CD4-positive, CD25-positive, alpha-beta regulatory T cell (primary cell): Measurements from ENCODE around the gene NEGR1. TPM values are rescaled to one million over a fixed set of nuclear protein-coding genes. Genes with fewer than 3 reads are reported as not detected.

ENCODE experiments used
- ATAC-seq, 2 donors: fragments of 150-1000 bp; cut with Tn5 transposase; one replicate each; pipeline ENCODE4 v1.10.0; 2021; ENCODE audit warnings: low read depth in 2 of 2, moderate number of reproducible peaks in 2 of 2, moderate library complexity in 1 of 2
- DNase-seq, 3 donors: peaks; one replicate each; pipeline versions ENCODE4 v3.0.0 to v3.0.0-alpha.2; 2012 to 2022; ENCODE audit warnings: mixed read lengths in 1 of 3
- H3K27ac ChIP-seq: one replicate; pipeline ENCODE4 v1.7.0; 2013; ENCODE audit warnings: mild to moderate bottlenecking, low read length; ENCODE audit not compliant: insufficient read depth, poor library complexity, severe bottlenecking
- H3K27me3 ChIP-seq: one replicate; pipeline ENCODE4 v1.7.0; 2013; ENCODE audit warnings: low read length; ENCODE audit not compliant: control insufficient read depth, insufficient read depth
- H3K36me3 ChIP-seq: one replicate; pipeline ENCODE4 v1.7.0; 2013; ENCODE audit warnings: mild to moderate bottlenecking, low read length, moderate library complexity; ENCODE audit not compliant: control insufficient read depth, insufficient read depth
- H3K4me1 ChIP-seq: 2 replicates; pipeline ENCODE4 v1.7.0; 2013; ENCODE audit warnings: mild to moderate bottlenecking, low read length; ENCODE audit not compliant: insufficient read depth, control insufficient read depth, poor library complexity, severe bottlenecking
- H3K4me3 ChIP-seq: one replicate; pipeline ENCODE4 v1.7.0; 2013; ENCODE audit warnings: low read depth, mild to moderate bottlenecking, low read length, moderate library complexity
- H3K9me3 ChIP-seq, 2 experiments: 1 replicate in 1 of 2; 2 replicates in 1 of 2; pipeline ENCODE4 v1.7.0; 2013; ENCODE audit warnings: low read length in 2 of 2, mild to moderate bottlenecking in 1 of 2, moderate library complexity in 1 of 2; ENCODE audit not compliant: control insufficient read depth in 2 of 2
- H3K27ac Mint-ChIP-seq, 3 donors: one replicate each; pipeline ENCODE4 v1.8.0; 2020 to 2022; ENCODE audit warnings: mild to moderate bottlenecking in 3 of 3, mixed read lengths in 3 of 3, moderate library complexity in 2 of 3
- H3K27me3 Mint-ChIP-seq: one replicate; pipeline ENCODE4 v1.8.0; 2022; ENCODE audit warnings: mild to moderate bottlenecking, mixed read lengths
- H3K36me3 Mint-ChIP-seq: one replicate; pipeline ENCODE4 v1.8.0; 2020; ENCODE audit warnings: mixed read lengths
- H3K4me1 Mint-ChIP-seq, 4 donors: one replicate each; pipeline ENCODE4 v1.8.0; 2020 to 2022; ENCODE audit warnings: mixed read lengths in 4 of 4, mild to moderate bottlenecking in 1 of 4
- H3K4me3 Mint-ChIP-seq, 4 donors: one replicate each; pipeline ENCODE4 v1.8.0; 2020 to 2022; ENCODE audit warnings: mild to moderate bottlenecking in 4 of 4, mixed read lengths in 4 of 4, moderate library complexity in 3 of 4
- H3K9me3 Mint-ChIP-seq, 7 donors: one replicate each; pipeline ENCODE4 v1.8.0; 2020 to 2022; ENCODE audit warnings: mixed read lengths in 7 of 7, mild to moderate bottlenecking in 3 of 7, moderate library complexity in 2 of 7
- polyA plus RNA-seq, 4 donors: library from polyadenylated mRNA; unstranded; fragments of 300-500 nt; fragmentation: Illumina TruSeq; gene quantifications; one replicate each; pipeline ENCODE4 v1.2.3, GENCODE V29; 2021
- total RNA-seq: library from RNA; stranded (reverse); gene quantifications from one replicate; pipeline ENCODE4 v1.2.3, GENCODE V29; 2022

The NEGR1 gene
- total RNA-seq, result not detected
- not detected for polyA plus RNA-seq

GRCh38 chr1:72282271-72283021 lies at the start of gene NEGR1:
TSS of gene NEGR1 (minus strand) at chr1:72282539.
- H3K4me1 ChIP-seq, result no peaks in the 10 kb centered on the region
- H3K4me1 Mint-ChIP-seq, result peaks cover 3 to 19% (median 10%) of the 10 kb centered on the region in 4 donors
- peak; percentile 34 to 67 for ATAC-seq
- peak; percentile 12 to 61 (median 45) for DNase-seq
- H3K27me3 Mint-ChIP-seq, result peaks cover 21% of the 10 kb centered on the region
- peaks cover 0 to 9% (median 0%) of the 10 kb centered on the region in 7 donors for H3K9me3 Mint-ChIP-seq
- H3K36me3 ChIP-seq, result no peaks in the 10 kb centered on the region
- peak within 1 kb of the TSS in 2 of 3 donors; percentile 24 to 80 for H3K27ac Mint-ChIP-seq
- H3K4me3 ChIP-seq, result peak within 1 kb of the TSS; percentile 50
- no peak within 1 kb of the TSS for H3K27ac ChIP-seq
- H3K27me3 ChIP-seq, result peaks cover 16% of the 10 kb centered on the region
- H3K36me3 Mint-ChIP-seq, result no peaks in the 10 kb centered on the region
- no peaks in the 10 kb centered on the region for H3K9me3 ChIP-seq
- H3K4me3 Mint-ChIP-seq, result peak within 1 kb of the TSS; percentile 24 to 88 (median 82)

GRCh38 chr1:72326494-72326893 lies 44.2 kb upstream of the NEGR1 start:
- Mint-ChIP-seq H3K27me3 (no peaks in the 10 kb centered on the region), H3K9me3 (peaks cover 0 to 4% (median 0%) of the 10 kb centered on the region in 7 donors), H3K4me1 (no peaks in the 10 kb centered on the region), H3K4me3 (no peak overlapping the region), H3K27ac (no peak overlapping the region), H3K36me3 (no peaks in the 10 kb centered on the region)
- no peak overlapping the region for H3K4me3 ChIP-seq
- no peaks in the 10 kb centered on the region for H3K4me1 ChIP-seq
- no peak overlapping the region for H3K27ac ChIP-seq
- no peaks in the 10 kb centered on the region for H3K9me3 ChIP-seq
- no peaks in the 10 kb centered on the region for H3K27me3 ChIP-seq
- DNase-seq (no peak), ATAC-seq (no peak)
- no peaks in the 10 kb centered on the region for H3K36me3 ChIP-seq

- H3K4me1 Mint-ChIP-seq, result no peaks in the 10 kb centered on the region
- H3K4me3 ChIP-seq, result no peak overlapping the region
- no peaks in the 10 kb centered on the region for H3K36me3 Mint-ChIP-seq
- no peaks in the 10 kb centered on the region for H3K27me3 ChIP-seq
- no peak overlapping the region for H3K27ac ChIP-seq
- H3K9me3 Mint-ChIP-seq, result peaks cover 0 to 4% (median 0%) of the 10 kb centered on the region in 7 donors
- H3K9me3 ChIP-seq, result no peaks in the 10 kb centered on the region
- no peak for DNase-seq
- no peak for ATAC-seq
- no peaks in the 10 kb centered on the region for H3K36me3 ChIP-seq
- no peaks in the 10 kb centered on the region for H3K27me3 Mint-ChIP-seq
- H3K4me1 ChIP-seq, result no peaks in the 10 kb centered on the region
- no peak overlapping the region for H3K4me3 Mint-ChIP-seq
- no peak overlapping the region for H3K27ac Mint-ChIP-seq
These were observed 42.1 kb upstream of the NEGR1 start for GRCh38 chr1:72324451-72324850.

GRCh38 chr1:72322910-72323309 lies 40.6 kb upstream of the NEGR1 start:
- DNase-seq, result no peak
- no peaks in the 10 kb centered on the region for H3K9me3 ChIP-seq
- no peaks in the 10 kb centered on the region for H3K27me3 ChIP-seq
- Mint-ChIP-seq H3K27ac (no peak overlapping the region), H3K36me3 (no peaks in the 10 kb centered on the region), H3K4me1 (no peaks in the 10 kb centered on the region), H3K4me3 (no peak overlapping the region), H3K9me3 (peaks cover 0 to 4% (median 0%) of the 10 kb centered on the region in 7 donors), H3K27me3 (no peaks in the 10 kb centered on the region)
- no peak overlapping the region for H3K4me3 ChIP-seq
- H3K36me3 ChIP-seq, result no peaks in the 10 kb centered on the region
- H3K27ac ChIP-seq, result no peak overlapping the region
- no peaks in the 10 kb centered on the region for H3K4me1 ChIP-seq
- ATAC-seq, result no peak

DNA sequence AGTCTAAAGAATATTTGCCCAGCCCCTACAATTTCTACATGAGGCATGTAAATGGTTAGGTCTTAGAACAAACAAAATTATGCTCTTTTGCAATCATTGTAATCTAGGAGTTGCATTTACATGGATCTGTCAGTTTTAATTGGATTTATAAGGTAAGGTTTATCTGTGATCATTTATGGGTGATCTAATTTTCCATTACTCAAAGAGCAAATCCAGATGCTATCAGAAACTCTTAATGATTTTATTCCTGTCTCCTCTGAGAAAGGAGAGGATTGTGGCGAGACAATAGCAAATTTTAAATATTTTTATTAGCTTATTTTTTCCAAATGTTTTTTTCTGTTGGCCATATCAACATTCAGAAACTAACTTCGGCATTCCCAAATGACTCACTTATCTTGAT lies 14.2 kb upstream of the NEGR1 start:
- Mint-ChIP-seq H3K4me1 (no peaks in the 10 kb centered on the region), H3K27me3 (no peaks in the 10 kb centered on the region), H3K4me3 (no peak overlapping the region), H3K27ac (no peak overlapping the region), H3K36me3 (no peaks in the 10 kb centered on the region), H3K9me3 (peaks cover 0 to 4% (median 0%) of the 10 kb centered on the region in 7 donors)
- Histone ChIP-seq H3K27me3 (no peaks in the 10 kb centered on the region), H3K9me3 (no peaks in the 10 kb centered on the region), H3K4me3 (no peak overlapping the region), H3K27ac (no peak overlapping the region), H3K4me1 (no peaks in the 10 kb centered on the region), H3K36me3 (no peaks in the 10 kb centered on the region)
- ATAC-seq (no peak), DNase-seq (no peak)

GRCh38 chr1:72288886-72289285 lies 6.5 kb upstream of the NEGR1 start:
- peaks cover 0 to 6% (median 0%) of the 10 kb centered on the region in 7 donors for H3K9me3 Mint-ChIP-seq
- H3K27ac Mint-ChIP-seq, result no peak overlapping the region
- Histone ChIP-seq H3K27me3 (peaks cover 6% of the 10 kb centered on the region), H3K4me1 (no peaks in the 10 kb centered on the region), H3K4me3 (no peak overlapping the region), H3K9me3 (no peaks in the 10 kb centered on the region), H3K27ac (no peak overlapping the region), H3K36me3 (no peaks in the 10 kb centered on the region)
- DNase-seq, result no peak
- no peaks in the 10 kb centered on the region for H3K36me3 Mint-ChIP-seq
- peaks cover 0 to 2% (median 0%) of the 10 kb centered on the region in 4 donors for H3K4me1 Mint-ChIP-seq
- no peak for ATAC-seq
- peaks cover 4% of the 10 kb centered on the region for H3K27me3 Mint-ChIP-seq
- no peak overlapping the region for H3K4me3 Mint-ChIP-seq

- Mint-ChIP-seq H3K4me1 (peaks cover 3 to 10% (median 5%) of the 10 kb centered on the region in 4 donors), H3K27ac (no peak overlapping the region), H3K27me3 (peaks cover 13% of the 10 kb centered on the region), H3K9me3 (peaks cover 0 to 7% (median 0%) of the 10 kb centered on the region in 7 donors), H3K4me3 (no peak overlapping the region), H3K36me3 (no peaks in the 10 kb centered on the region)
- Histone ChIP-seq H3K4me3 (no peak overlapping the region), H3K36me3 (no peaks in the 10 kb centered on the region), H3K4me1 (no peaks in the 10 kb centered on the region), H3K9me3 (no peaks in the 10 kb centered on the region), H3K27ac (no peak overlapping the region), H3K27me3 (peaks cover 9% of the 10 kb centered on the region)
- ATAC-seq (no peak), DNase-seq (no peak)
These were observed 4.1 kb upstream of the NEGR1 start for GRCh38 chr1:72286401-72286800.

GRCh38 chr1:72285074-72285425 lies 2.7 kb upstream of the NEGR1 start:
- H3K4me1 ChIP-seq, result no peaks in the 10 kb centered on the region

More at GRCh38 chr1:72285074-72285425, 2.7 kb upstream of the NEGR1 start:
- H3K4me3 ChIP-seq, result peak overlapping the region; percentile 23
- no peaks in the 10 kb centered on the region for H3K9me3 ChIP-seq
- Mint-ChIP-seq H3K27ac (no peak overlapping the region), H3K4me3 (no peak overlapping the region), H3K36me3 (no peaks in the 10 kb centered on the region), H3K9me3 (peaks cover 0 to 9% (median 0%) of the 10 kb centered on the region in 7 donors), H3K4me1 (peaks cover 3 to 19% (median 10%) of the 10 kb centered on the region in 4 donors), H3K27me3 (peaks cover 21% of the 10 kb centered on the region)
- no peak overlapping the region for H3K27ac ChIP-seq
- H3K36me3 ChIP-seq, result no peaks in the 10 kb centered on the region
- ATAC-seq (no peak), DNase-seq (no peak)
- H3K27me3 ChIP-seq, result peaks cover 16% of the 10 kb centered on the region
